DMS153 treated with DMSO at 0.1 percent for 48 hours (cell line): ENCODE data around the gene ANXA3.
"Not testable (repeated sequence)": the region's sequence is repeated elsewhere in the genome, so short reads cannot be mapped to it uniquely, and the experiment has no call there.

ENCODE experiments used
- DNase-seq: peaks from one replicate; lab custom pipeline; 2025; ENCODE audit not compliant: unreplicated experiment; lab: John Stamatoyannopoulos, UW

ANXA3 gene

GRCh38 chr4:78569306-78569821 is 17.8 kb downstream of the ANXA3 start:
- DNase-seq, result no peak

DNA sequence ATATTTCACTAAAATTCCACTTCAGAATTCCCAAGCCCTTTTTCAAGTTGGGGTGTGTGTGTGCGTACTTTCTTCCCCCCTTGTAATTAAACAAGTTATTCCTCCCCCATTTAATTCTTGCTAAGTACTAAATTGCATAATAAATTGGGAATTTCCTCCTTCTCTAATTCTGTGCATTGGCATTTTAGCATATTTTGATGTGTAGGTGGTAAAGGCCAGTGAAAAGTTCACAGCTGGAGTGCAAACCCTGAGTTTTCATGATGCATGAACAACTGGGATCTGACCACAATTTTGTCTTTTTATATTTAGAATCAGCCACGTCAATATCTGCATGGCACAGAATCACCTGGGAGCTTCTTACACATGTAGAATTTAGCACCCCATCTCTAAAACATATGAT is 18.5 kb downstream of the ANXA3 start:
- no peak for DNase-seq

DNA sequence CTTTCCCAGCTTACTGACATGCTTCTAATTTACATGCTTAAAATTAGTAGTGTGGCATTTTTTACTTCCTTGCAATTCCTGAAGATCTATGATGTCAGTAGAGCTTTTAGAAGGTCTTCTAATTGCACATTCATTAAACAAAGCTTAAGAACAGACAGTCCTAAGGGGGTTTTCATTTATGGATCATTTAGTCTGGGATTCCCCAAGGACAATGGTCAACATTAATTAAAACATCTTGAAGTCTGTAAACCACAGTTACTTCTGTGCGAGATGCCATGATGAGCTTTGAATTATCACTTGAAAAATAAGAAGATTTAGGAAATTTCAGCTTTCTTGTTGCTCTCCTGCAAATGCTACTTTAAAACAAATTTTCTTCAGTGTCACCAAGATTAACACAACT is 20.2 kb downstream of the ANXA3 start:
- no peak for DNase-seq

GRCh38 chr4:78578674-78579425 is 27.3 kb downstream of the ANXA3 start:
- no peak for DNase-seq

DNA sequence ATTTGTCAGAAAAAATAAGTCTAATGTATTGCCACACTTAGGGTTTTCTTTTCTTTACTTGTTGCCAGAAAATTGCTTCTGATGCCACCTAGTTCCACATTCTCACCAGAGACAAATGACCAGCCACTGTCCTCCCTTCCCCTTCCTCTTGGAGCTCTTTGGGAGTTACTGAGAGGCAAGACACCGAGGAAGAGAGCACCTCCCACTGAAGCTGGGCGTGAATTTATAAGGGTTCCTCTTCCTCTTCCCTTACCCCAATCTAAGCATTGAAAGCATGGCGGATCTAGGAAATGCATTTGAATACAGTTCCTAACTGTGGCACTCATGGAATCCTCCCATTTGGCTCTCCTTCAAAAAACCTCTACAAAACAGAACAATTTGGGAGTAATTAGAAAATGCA is 30.0 kb downstream of the ANXA3 start:
- no peak for DNase-seq

DNA sequence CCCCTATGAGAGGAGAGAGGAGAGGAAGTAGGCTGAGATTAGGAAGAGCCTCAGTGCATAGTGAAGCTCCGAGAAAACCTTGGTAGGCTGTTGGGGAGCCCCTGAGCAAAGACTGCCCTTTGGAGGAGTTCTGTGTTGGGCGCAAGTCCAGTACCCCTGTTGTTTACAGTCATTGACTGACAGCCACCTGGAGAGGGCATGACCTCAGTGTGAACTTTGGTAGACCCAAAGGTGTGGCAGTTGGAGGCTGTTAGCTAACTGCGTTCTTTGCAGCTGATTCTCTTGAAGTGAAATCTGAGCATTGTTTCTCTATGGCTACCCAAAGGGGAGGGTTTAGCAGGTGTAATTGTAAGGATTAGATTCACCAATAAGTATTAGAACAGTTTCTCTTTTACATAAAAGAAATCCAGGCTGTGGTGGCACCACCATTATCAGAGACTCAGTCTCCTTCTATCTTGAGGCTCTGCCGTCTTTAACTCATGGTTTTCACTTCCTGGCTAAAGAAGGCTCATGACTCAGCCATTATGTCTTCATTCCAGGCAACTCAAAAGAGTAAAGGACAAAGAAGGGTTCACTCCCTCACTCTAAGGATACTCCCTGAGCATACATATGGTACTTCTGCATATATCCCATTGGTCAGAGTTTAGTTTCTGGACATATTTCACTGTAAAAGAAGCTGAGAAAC is 33.4 kb downstream of the ANXA3 start:
- no peak for DNase-seq

- DNase-seq, result no peak
Measured at GRCh38 chr4:78585633-78586032, 34.1 kb downstream of the ANXA3 start.

GRCh38 chr4:78588894-78589545 is 37.5 kb downstream of the ANXA3 start:
- no peak for DNase-seq

GRCh38 chr4:78591404-78591803 is 39.8 kb downstream of the ANXA3 start:
- DNase-seq, result no peak

- no peak for DNase-seq
Measured at GRCh38 chr4:78592088-78592783, 40.7 kb downstream of the ANXA3 start.

- no peak for DNase-seq
Measured at GRCh38 chr4:78596111-78596742, 44.7 kb downstream of the ANXA3 start.

DNA sequence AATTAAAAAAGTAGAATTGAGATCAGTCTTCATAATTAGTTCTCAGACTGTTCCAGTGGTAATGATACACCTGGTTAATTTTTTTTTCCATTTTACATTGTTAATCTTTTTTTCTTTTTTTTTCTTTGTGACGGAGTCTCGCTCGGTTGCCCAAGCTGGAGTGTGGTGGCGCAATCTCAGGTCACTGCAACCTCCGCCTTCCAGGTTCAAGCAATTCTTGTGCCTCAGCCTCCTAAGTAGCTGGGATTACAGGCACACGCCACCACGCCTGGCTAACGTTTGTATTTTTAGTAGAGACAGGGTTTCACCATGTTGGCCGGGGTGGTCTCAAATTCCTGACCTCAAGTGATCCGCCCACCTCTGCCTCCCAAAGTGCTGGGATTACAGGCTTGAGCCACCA is 46.9 kb downstream of the ANXA3 start:
- not testable (repeated sequence) for DNase-seq

DNA sequence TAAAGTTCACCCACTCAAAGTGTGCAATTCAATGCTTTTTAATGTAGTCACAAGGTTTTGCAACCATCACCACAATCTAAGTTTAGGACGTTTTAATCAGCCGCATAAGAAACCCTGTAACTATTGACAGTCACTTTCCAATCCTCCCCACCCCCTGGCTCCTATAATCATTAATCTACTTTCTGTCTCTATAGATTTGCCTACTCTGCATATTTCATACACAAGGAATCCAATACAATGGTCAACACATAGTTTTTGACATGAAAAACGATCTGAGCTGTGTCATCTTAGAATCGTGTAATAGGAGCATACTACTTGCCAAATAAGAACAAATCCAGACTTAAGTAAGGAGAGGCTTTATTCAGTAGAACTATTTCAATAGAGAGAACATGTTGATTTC is 47.6 kb downstream of the ANXA3 start:
- no peak for DNase-seq

DNA sequence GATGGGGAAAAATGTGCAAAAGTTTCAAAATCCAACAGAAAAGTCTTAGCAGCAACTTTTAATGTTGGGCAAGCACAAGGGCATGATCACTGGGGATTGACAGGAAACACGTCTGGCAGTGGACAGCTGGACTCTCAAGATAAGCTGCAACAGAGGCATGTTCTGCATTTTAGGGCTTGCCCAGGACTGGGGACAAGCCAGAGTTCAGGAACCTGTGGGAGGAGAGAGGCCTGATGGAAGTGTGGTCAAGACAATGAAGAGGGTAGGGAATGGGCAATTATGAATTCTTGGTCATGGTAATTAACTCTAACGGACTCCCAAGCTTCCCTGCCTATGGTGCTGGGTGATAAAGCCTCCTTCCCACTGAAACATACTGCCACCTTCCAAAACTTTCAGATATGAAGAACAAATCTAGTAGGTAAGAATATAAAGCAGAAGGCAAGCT is 48.4 kb downstream of the ANXA3 start:
- DNase-seq, result no peak

- DNase-seq, result no peak
Measured at GRCh38 chr4:78601013-78601412, 49.4 kb downstream of the ANXA3 start.

DNA sequence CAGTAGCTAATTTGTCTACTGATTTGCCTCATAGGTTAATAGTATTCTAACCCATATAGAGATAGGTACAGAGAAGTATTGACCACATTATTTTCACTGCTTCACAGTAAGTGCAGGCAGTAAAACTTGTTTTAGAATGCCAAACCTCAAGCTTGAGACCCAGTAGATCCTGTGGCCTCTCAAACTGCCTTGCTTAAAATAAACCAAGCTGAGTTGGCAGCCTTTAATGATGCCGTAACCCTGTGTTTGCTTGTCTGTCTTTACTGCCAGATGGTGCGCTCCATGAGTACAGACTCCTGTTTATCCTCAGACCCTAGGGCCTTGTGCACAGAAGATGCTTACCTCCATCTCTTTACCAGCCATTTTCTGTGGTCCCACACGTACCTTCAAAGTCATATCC is 50.8 kb downstream of the ANXA3 start:
- no peak for DNase-seq

DNA sequence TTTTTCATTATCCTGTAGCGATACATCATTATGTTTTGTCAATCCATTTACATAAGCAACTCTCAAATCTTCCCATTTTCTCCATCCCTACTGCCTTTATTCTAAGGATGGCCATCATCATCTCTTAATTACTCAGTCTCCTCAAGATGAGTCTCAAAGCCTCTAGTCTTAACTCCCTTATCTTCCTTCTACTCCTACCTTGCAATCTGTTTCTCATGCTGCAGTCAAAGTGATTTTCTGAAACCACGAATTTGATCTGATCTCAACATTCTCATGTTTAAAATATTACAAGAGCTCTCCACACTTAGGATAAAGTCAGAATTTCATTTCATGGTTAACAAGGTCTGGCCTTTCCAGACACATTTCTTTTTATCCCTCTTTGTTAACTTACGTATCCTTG is 51.8 kb downstream of the ANXA3 start:
- no peak for DNase-seq

GRCh38 chr4:78604988-78605387 is 53.4 kb downstream of the ANXA3 start:
- DNase-seq, result no peak

DNA sequence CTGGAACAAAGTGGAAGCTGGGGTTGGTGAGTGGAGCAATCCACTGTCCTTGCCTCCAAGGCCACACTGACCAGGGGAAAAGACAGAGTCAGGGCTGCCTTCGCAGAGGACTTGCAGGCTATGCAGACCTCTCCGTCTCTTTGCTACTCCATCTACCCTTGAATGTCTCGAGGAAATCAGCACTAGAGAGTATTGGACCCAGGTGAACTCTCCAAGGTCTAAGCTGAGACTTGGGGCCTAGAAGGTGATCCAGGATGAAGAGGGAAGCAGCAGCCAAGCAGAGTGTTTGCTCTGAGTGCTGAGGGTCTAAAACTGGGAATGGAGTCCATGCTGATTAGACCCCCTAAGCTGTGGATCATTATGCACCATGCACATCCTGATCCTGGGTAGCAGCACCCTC is 54.5 kb downstream of the ANXA3 start:
- DNase-seq, result no peak

DNA sequence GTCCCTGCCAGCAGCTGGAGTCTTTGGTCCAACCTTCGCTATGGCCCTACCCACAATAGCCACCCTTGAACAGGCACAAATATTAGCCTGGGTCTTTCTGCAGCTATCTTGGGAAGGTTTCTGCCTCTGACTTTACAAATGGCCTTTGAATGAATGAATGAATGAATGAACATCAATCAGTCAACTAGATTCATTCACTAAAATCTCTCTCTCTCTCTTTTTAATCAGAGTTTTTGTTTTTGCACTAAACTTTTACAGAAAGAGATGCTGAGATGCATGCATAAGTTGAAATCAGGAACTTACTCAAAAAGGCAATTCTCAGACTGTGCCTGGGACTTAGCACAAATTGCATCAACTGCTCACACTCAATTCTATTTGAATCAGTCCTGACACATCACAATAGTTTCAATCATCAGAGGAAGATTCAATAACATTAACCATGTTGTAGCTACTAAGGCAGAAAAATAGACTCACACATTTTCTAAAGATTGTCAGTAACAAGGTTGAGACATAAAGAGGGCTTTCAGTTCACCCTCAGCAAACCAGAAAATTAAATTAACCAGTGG is 55.0 kb downstream of the ANXA3 start:
- DNase-seq, result no peak

GRCh38 chr4:78608684-78609083 is 57.1 kb downstream of the ANXA3 start:
- DNase-seq, result no peak
